GM12801 (cell line): ENCODE measurements around the gene WASF2.

ENCODE experiments used
- TF ChIP-seq, protein P1 (sequence below): IDR thresholded peaks from one replicate; pipeline ENCODE4 v1.5.1; 2011; ENCODE audit warnings: control low read depth; ENCODE audit not compliant: insufficient read length; ENCODE audit errors: extremely low read depth

The WASF2 gene

DNA sequence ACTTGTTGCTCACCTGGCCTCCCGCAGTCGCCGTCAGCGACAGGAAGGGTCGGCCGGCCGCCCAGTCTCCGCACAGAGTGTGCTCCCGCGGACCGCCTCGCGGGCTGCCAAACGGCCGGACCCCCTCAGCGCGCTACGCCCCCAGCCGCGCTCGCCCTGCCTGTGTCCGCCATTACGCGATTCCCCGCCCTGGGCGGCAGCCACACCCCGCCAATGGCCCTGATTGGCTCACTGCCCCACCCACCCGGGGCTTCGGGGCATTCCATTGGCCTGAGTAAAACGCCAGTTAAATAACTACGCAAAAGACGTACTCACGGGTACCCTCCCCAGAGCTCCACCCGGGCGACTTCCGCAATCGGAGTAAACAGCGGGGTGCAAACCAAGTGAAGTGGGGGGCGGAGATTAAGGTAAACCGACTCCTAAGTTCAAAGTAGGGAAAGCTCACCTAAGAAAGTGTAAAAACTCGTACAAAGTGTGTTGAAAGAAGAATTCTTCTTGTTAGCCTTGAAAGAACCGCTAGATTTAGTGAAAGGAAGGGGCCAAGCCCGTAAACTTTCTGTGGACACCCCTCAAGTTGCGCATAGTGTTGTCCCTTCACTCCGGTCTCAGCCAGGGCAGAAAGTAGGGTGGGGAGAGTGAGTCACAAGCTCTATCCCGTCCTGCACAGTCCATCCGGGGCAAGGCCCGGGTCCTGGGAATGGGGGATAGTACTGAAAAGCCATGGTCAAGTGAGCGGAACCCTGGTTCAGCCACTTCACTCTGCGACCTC, at the start of gene WASF2:
WASF2 (minus strand) TSS at position 195 of the 769 bp plus-strand sequence. CDS start 61,277 bp downstream, outside the sequence.
- TF ChIP-seq, protein P1, sequence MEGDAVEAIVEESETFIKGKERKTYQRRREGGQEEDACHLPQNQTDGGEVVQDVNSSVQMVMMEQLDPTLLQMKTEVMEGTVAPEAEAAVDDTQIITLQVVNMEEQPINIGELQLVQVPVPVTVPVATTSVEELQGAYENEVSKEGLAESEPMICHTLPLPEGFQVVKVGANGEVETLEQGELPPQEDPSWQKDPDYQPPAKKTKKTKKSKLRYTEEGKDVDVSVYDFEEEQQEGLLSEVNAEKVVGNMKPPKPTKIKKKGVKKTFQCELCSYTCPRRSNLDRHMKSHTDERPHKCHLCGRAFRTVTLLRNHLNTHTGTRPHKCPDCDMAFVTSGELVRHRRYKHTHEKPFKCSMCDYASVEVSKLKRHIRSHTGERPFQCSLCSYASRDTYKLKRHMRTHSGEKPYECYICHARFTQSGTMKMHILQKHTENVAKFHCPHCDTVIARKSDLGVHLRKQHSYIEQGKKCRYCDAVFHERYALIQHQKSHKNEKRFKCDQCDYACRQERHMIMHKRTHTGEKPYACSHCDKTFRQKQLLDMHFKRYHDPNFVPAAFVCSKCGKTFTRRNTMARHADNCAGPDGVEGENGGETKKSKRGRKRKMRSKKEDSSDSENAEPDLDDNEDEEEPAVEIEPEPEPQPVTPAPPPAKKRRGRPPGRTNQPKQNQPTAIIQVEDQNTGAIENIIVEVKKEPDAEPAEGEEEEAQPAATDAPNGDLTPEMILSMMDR: no peak

DNA sequence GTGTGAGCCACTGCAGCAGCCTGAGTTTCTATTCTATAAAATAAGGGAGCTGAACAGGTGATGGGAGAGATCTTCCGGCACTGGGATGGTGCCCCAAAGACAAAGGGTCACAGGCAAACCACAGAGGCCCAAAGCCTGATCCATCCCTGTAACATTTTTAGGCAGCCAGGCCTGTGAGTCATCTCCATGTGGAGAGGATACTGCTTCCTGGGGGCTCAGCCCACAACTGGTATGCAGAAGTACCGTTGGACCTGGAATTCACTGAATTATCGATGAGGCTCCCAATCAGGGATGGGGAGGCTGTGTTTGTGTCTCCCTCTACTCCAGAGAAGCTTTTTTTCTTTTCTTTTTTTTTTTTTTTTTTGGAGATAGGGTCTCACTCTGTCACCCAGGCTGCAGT, 48.8 kb upstream of the WASF2 start:
- TF ChIP-seq, protein P1: no peak

DNA sequence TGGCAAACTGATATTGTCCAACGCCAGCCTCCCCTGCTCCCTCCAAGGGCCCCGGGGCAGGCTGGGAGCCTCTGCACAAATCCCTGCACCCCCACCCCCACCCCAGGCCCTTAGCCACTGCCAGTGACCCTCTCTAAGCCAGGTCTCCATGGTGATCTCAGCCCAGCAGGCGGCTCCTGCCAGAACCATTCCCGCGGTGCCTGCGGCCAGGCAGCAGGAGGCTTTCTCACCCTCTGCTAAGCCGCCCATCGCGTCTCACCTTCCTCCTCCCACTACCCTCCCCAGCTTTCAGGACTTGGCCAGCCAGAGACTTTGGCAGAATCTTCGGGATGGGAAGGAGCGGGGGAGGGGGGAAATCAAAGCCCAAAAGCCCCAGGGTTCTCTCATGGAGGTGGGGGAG, 46.8 kb upstream of the WASF2 start:
- TF ChIP-seq, protein P1: no peak

GRCh38 chr1:27536010-27536757, 46.2 kb upstream of the WASF2 start:
- TF ChIP-seq, protein P1: no peak

DNA sequence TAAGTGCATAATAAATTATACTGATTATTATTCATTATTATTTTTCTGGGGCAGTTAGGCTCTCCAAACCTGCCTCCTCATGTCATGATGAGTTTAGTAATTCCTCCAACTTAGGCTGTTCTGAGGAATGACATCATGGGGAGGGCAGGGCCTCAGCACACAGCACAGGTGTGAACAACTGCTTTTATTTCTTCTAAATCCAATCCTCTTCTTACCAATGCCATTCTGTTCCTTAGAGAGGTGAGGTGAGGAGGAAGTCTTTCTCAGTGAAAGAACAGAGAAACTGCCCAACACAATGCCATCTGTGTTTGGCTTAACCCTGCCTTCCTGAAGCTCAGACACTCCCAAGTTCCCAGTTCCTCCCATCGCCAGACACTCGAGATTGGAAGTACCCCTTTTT, 45.4 kb upstream of the WASF2 start:
- TF ChIP-seq, protein P1: no peak

- TF ChIP-seq, protein P1: no peak
These were observed 42.2 kb upstream of the WASF2 start for GRCh38 chr1:27531959-27532685.

DNA sequence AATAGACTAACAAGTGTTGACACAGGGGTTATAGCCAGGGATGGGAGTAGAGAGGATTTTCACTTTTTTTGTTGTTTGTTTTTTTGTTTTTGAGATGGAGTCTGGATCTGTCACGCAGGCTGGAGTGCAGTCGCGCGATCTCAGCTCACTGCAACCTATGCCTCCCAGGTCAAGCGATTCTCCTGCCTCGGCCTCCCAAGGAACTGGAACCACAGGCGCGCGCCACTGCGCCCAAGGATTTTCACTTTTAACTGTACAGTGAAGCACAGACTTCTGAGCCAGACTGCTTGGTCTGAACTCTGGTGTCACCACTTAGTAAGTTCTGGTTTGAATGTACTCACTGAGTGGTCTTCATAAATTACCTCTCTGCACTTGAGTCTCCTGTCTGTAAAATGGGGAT, 40.2 kb upstream of the WASF2 start:
- TF ChIP-seq, protein P1: no peak
